Stomach (tissue), 9 donors: ENCODE measurements around the gene TMEM92. TPM values are rescaled to one million over a fixed set of nuclear protein-coding genes. Genes with fewer than 3 reads are reported as not detected.

Experiments
- DNase-seq, 2 donors: peaks; one replicate each; pipeline versions ENCODE4 v3.0.0 to v3.0.0-alpha.2; 2013 to 2019
- H3K27ac ChIP-seq, 5 donors: fragments of 200-600 bp in 4 of 5; sonication (generic) in 4 of 5; one replicate each; pipeline ENCODE4 v1.5.1; 2013 to 2019; ENCODE audit warnings: mild to moderate bottlenecking in 1 of 5, moderate library complexity in 1 of 5
- H3K27me3 ChIP-seq, 3 donors: fragments of 200-600 bp; sonication (generic); one replicate each; pipeline ENCODE4 v1.5.1; 2017 to 2019; ENCODE audit warnings: mixed run types in 1 of 3
- H3K36me3 ChIP-seq, 4 donors: fragments of 200-600 bp; sonication (generic); 1 replicate in 3 of 4; 2 replicates in 1 of 4; pipeline ENCODE4 v1.5.1; 2016 to 2019
- H3K4me1 ChIP-seq, 4 donors: fragments of 200-600 bp; sonication (generic); one replicate each; pipeline ENCODE4 v1.5.1; 2016 to 2019
- H3K4me3 ChIP-seq, 4 donors: fragments of 200-600 bp; sonication (generic) in 3 of 4; one replicate each; pipeline ENCODE4 v1.5.1; 2016 to 2019; ENCODE audit warnings: mild to moderate bottlenecking in 1 of 4
- H3K9me3 ChIP-seq, 4 donors: fragments of 200-600 bp; sonication (generic); one replicate each; pipeline ENCODE4 v1.5.1; 2016 to 2019
- CTCF ChIP-seq, 7 experiments: fragments of 450-650 bp in 4 of 7; fragments of 200-600 bp in 3 of 7; sonication (generic) in 3 of 7; IDR thresholded peaks; one replicate each; pipeline ENCODE4 v1.5.1; 2016 to 2019; ENCODE audit warnings: antibody characterized with exemption in 7 of 7, control low read depth in 2 of 7, mild to moderate bottlenecking in 1 of 7
- EP300 ChIP-seq: sonication (generic); formaldehyde crosslinking; IDR thresholded peaks from one replicate; pipeline ENCODE4 v1.6.1; 2017; ENCODE audit warnings: antibody characterized with exemption
- POLR2A ChIP-seq, 4 donors: fragments of 450-650 bp; IDR thresholded peaks; one replicate each; pipeline ENCODE4 v1.6.1; 2016; ENCODE audit warnings: antibody characterized with exemption in 4 of 4, control low read depth in 2 of 4, mild to moderate bottlenecking in 1 of 4, moderate library complexity in 1 of 4
- POLR2AphosphoS5 ChIP-seq, 3 donors: sonication (generic); formaldehyde crosslinking; IDR thresholded peaks; one replicate each; pipeline ENCODE4 v1.6.1; 2016; ENCODE audit warnings: antibody characterized with exemption in 3 of 3
- WGBS, 5 donors: extraction: QIAGEN DNeasy Blood & Tissue Kit in 3 of 5; methylation state at CpG; one replicate each; pipeline versions ENCODE4 v1.1.5 to v1.1.7; 2013 to 2018; 5-methylcytosine and 5-hydroxymethylcytosine counted together
- intact Hi-C: fragments of 100-400 bp; cut with DNase I; formaldehyde crosslinking; loops from one replicate; pipeline ENCODE4 v1.15.1; 2023; ENCODE audit warnings: low total_unique reads
- polyA plus RNA-seq, 3 donors: library from polyadenylated mRNA; stranded (reverse); fragments of 200-250 nt; gene quantifications; one replicate each; pipeline ENCODE4 v1.2.3, GENCODE V29; 2013
- total RNA-seq, 5 donors: library from RNA; depleted of rRNA; stranded (reverse); fragments of >200 nt; gene quantifications; one replicate each; pipeline versions ENCODE4 v1.1.0 to v1.2.3, GENCODE V29; 2014 to 2016
- donor health status: healthy with polysubstance abuse.
- donor health status: Bipolar disorder and iron deficiency.
- donor health status: healthy.

The TMEM92 gene
- total and polyA plus RNA-seq, 8 donors, result 2.7 to 24.9 (median 10.8) TPM

- intact Hi-C loops, result no loop called here
- WGBS, 5 donors, result 78 to 85% (median 84%) methylated on average over 12 of the region's 12 CpGs
- DNase-seq, result peak in 1 of 2 donors; percentile 17
- H3K4me1 ChIP-seq, result peaks cover 0 to 12% (median 6%) of the 10 kb centered on the region in 4 donors
- H3K4me3 ChIP-seq, result no peak overlapping the region
- H3K27me3 ChIP-seq, result no peaks in the 10 kb centered on the region
- TF ChIP-seq CTCF (IDR thresholded peaks at IDR 0.05) (no peak), EP300 (no peak)
- no peaks in the 10 kb centered on the region for H3K9me3 ChIP-seq
- no peaks in the 10 kb centered on the region for H3K36me3 ChIP-seq
- no peak overlapping the region for H3K27ac ChIP-seq
Measured at GRCh38 chr17:50255766-50256635, 18.3 kb upstream of the TMEM92 start.

GRCh38 chr17:50256826-50257618, 17.2 kb upstream of the TMEM92 start:
- H3K27ac ChIP-seq, result no peak overlapping the region
- H3K36me3 ChIP-seq, result no peaks in the 10 kb centered on the region
- DNase-seq, result no peak
- H3K9me3 ChIP-seq, result no peaks in the 10 kb centered on the region
- TF ChIP-seq POLR2AphosphoS5 (IDR thresholded peaks at IDR 0.05), result no peak
- TF ChIP-seq CTCF (IDR thresholded peaks at IDR 0.05), result no peak
- WGBS, 5 donors, result 80 to 91% (median 88%) methylated on average over 9 to 10 of the region's 10 CpGs
- intact Hi-C loops, result no loop called here
- peaks cover 0 to 12% (median 6%) of the 10 kb centered on the region in 4 donors for H3K4me1 ChIP-seq
- H3K27me3 ChIP-seq, result no peaks in the 10 kb centered on the region
- no peak overlapping the region for H3K4me3 ChIP-seq

GRCh38 chr17:50257676-50258224, 16.5 kb upstream of the TMEM92 start:
- H3K27ac ChIP-seq, result no peak overlapping the region
- no peaks in the 10 kb centered on the region for H3K9me3 ChIP-seq
- peak in 1 of 2 donors; percentile 87 for DNase-seq
- no peaks in the 10 kb centered on the region for H3K27me3 ChIP-seq
- intact Hi-C loops, result no loop called here
- H3K4me1 ChIP-seq, result peaks cover 0 to 12% (median 6%) of the 10 kb centered on the region in 4 donors
- no peaks in the 10 kb centered on the region for H3K36me3 ChIP-seq
- 66 to 79% (median 72%) methylated on average over 6 to 15 of the region's 15 CpGs for WGBS, 5 donors
- no peak for TF ChIP-seq EP300
- no peak for TF ChIP-seq POLR2AphosphoS5 (IDR thresholded peaks at IDR 0.05)
- no peak for TF ChIP-seq POLR2A (IDR thresholded peaks at IDR 0.05)
- TF ChIP-seq CTCF (IDR thresholded peaks at IDR 0.05), result no peak
- H3K4me3 ChIP-seq, result no peak overlapping the region

- intact Hi-C loops, result no loop called here
- TF ChIP-seq POLR2AphosphoS5 (IDR thresholded peaks at IDR 0.05) (no peak), CTCF (IDR thresholded peaks at IDR 0.05) (no peak), POLR2A (IDR thresholded peaks at IDR 0.05) (no peak)
- Histone ChIP-seq H3K36me3 (no peaks in the 10 kb centered on the region), H3K27ac (peak overlapping the region in 3 of 5 donors; percentile 11 to 26 (median 13)), H3K4me1 (peaks cover 0 to 14% (median 8%) of the 10 kb centered on the region in 4 donors), H3K9me3 (no peaks in the 10 kb centered on the region), H3K4me3 (no peak overlapping the region), H3K27me3 (no peaks in the 10 kb centered on the region)
- 61 to 71% (median 65%) methylated on average over 13 of the region's 13 CpGs for WGBS, 5 donors
- peak in 1 of 2 donors; percentile 85 for DNase-seq
Measured at GRCh38 chr17:50258647-50259476, 15.4 kb upstream of the TMEM92 start.
